Heart right ventricle (tissue), 16 donors: ENCODE measurements around the gene SUN5. TPM values are rescaled to one million over a fixed set of nuclear protein-coding genes. Genes with fewer than 3 reads are reported as not detected.

ENCODE experiments used
- ATAC-seq, 8 donors: fragments of 200-7000 bp; cut with Tn5 transposase; one replicate each; pipeline ENCODE4 v1.9.1; 2020; ENCODE audit warnings: mild to moderate bottlenecking in 8 of 8, moderate library complexity in 8 of 8, moderate number of reproducible peaks in 1 of 8
- DNase-seq, 2 donors: peaks; one replicate each; pipeline ENCODE4 v3.0.0-alpha.2; 2020
- H3K27ac ChIP-seq, 10 donors: fragments of 200-600 bp; sonication (generic) in 2 of 10; one replicate each; pipeline versions ENCODE4 v1.5.0 to v1.8.0; 2020 to 2022; ENCODE audit warnings: mild to moderate bottlenecking in 3 of 10
- H3K27me3 ChIP-seq, 7 donors: fragments of 200-600 bp; one replicate each; pipeline ENCODE4 v1.8.0; 2021 to 2022; ENCODE audit warnings: mild to moderate bottlenecking in 2 of 7
- H3K36me3 ChIP-seq, 9 donors: fragments of 200-600 bp; sonication (generic) in 1 of 9; one replicate each; pipeline versions ENCODE4 v1.5.0 to v1.8.0; 2020 to 2022; ENCODE audit warnings: mild to moderate bottlenecking in 2 of 9
- H3K4me1 ChIP-seq, 9 donors: fragments of 200-600 bp; sonication (generic) in 1 of 9; one replicate each; pipeline versions ENCODE4 v1.5.0 to v1.8.0; 2020 to 2022; ENCODE audit warnings: mild to moderate bottlenecking in 4 of 9
- H3K4me3 ChIP-seq, 10 donors: fragments of 200-600 bp; sonication (generic) in 2 of 10; one replicate each; pipeline versions ENCODE4 v1.5.0 to v1.8.0; 2020 to 2022; ENCODE audit warnings: mild to moderate bottlenecking in 7 of 10, moderate library complexity in 2 of 10
- H3K9me3 ChIP-seq, 11 donors: fragments of 200-600 bp in 10 of 11; sonication (generic) in 2 of 11; one replicate each; pipeline versions ENCODE4 v1.5.0 to v1.8.0; 2013 to 2022; ENCODE audit warnings: mild to moderate bottlenecking in 2 of 11, control low read depth in 1 of 11, moderate library complexity in 1 of 11
- CTCF ChIP-seq, 9 donors: fragments of 200-600 bp; sonication (generic) in 2 of 9; IDR thresholded peaks; one replicate each; pipeline versions ENCODE4 v1.5.0 to v1.8.0; 2021 to 2022; ENCODE audit warnings: antibody characterized with exemption in 9 of 9, mild to moderate bottlenecking in 5 of 9, moderate library complexity in 1 of 9
- WGBS, 2 donors: extraction: QIAGEN DNeasy Blood & Tissue Kit; methylation state at CpG; one replicate each; pipeline ENCODE4 v1.1.7; 2013; ENCODE audit warnings: inconsistent platforms in 1 of 2; 5-methylcytosine and 5-hydroxymethylcytosine counted together
- intact Hi-C, 10 donors: fragments of 100-400 bp; cut with DNase I; formaldehyde crosslinking; loops; one replicate each; pipeline versions ENCODE4 v1.11.1 to v1.14.2; 2022
- polyA plus RNA-seq, 2 donors: library from polyadenylated mRNA; stranded (reverse); fragments of 200-250 nt; gene quantifications; one replicate each; pipeline ENCODE4 v1.2.3, GENCODE V29; 2013
- total RNA-seq, 10 donors: library from RNA; stranded (reverse); fragmentation: NEBNext Ultra II Directional in 3 of 10; extraction: Animal tissue kit (Norgen Biotek cat#: 25700) in 3 of 10; gene quantifications; one replicate each; pipeline versions ENCODE4 v1.2.1 to v1.2.4, GENCODE V29; 2021 to 2023
- donor health status: Arrhythmogenic right ventricular cardiomyopathy.
- donor health status: ischemic (EF 13 %, LVEDD 7.1; RV severe dilation, severe dysfunction).
- donor health status: healthy with polysubstance abuse.
- donor health status: DM: no; HTN: yes; CAD: no.
- donor health status: DM: no; HTN: no; CAD: no.
- donor health status: ischemic (EF 25% LVEDD 6.9; RV normal size, moderate dysfunction).
- donor health status: ischemic (EF 25% LVEDD 5.7; RV mildly dilated, moderate dysfunction).
- donor health status: healthy.
- donor health status: DM: yes; HTN: yes; CAD: no.
- donor health status: Ischemic cardiomyopathy.
- donor health status: ischemic (EF 35%, LVEDD 5.7; RV mildly dilated, moderate dysfunction).
- donor health status: nonischemic (EF 11% LVEDD 7.7; RV severe dilation, severe dysfunction).
- donor health status: DM: yes; HTN: yes; CAD: no.
- donor health status: PGD.
- donor health status: ischemic (EF 29% LVEDD 5.4; RV normal size, mild dysfunction).
- donor health status: nonischemic (EF 23%, LVEDD 6.1; RV moderate dilation, normal function).

Gene SUN5
- total and polyA plus RNA-seq, 12 donors, result not detected

DNA sequence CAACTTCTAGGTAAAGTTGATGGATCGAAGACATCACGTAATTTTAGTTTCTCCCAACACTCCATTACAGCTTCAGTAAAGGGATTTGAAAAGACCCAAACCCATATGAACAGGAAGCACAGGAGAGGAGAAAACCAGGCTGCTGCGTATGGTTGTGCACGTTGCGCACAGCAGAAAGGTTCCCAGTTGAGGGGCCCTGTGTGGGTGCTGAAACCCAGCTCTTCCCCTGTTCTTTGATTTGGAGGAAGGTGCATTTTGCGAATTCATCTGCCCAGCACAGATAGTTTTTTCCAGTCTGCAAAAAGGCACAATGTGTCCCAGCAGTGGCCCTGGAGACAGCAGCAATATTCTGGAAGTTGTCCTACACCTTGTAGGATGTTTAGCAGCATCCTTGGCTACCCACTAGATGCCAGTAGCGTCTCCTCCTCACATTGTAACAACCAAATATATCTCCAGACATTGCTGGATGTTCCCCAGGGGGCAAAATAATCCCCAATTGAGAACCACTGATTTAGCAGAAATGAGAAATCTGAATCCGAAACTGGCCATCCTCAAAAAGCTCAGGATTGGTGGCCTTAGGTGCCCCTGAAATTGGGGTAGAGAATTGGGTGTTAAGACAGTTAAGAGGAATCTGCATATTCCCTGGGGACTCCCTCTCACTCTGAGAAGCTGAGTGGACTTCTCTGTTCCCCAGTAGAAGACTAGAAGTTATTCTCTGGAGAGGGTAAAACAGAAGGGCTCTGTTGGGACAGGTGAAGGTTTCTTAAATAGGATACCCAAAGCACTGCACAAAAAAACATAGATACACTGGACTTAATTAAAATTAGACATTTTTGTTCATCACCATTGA, 12.2 kb downstream of the SUN5 start:
- WGBS, 2 donors, result 84 to 88% methylated on average over 8 of the region's 8 CpGs
- DNase-seq, result no peak
- ATAC-seq, result no peak
- H3K4me3 ChIP-seq, result no peak overlapping the region
- no peaks in the 10 kb centered on the region for H3K36me3 ChIP-seq
- H3K4me1 ChIP-seq, result no peaks in the 10 kb centered on the region
- H3K9me3 ChIP-seq, result peaks cover 0 to 13% (median 3%) of the 10 kb centered on the region in 11 donors
- no peaks in the 10 kb centered on the region for H3K27me3 ChIP-seq
- intact Hi-C loops, result no loop called here
- no peak for TF ChIP-seq CTCF (IDR thresholded peaks at IDR 0.05)
- no peak overlapping the region for H3K27ac ChIP-seq

DNA sequence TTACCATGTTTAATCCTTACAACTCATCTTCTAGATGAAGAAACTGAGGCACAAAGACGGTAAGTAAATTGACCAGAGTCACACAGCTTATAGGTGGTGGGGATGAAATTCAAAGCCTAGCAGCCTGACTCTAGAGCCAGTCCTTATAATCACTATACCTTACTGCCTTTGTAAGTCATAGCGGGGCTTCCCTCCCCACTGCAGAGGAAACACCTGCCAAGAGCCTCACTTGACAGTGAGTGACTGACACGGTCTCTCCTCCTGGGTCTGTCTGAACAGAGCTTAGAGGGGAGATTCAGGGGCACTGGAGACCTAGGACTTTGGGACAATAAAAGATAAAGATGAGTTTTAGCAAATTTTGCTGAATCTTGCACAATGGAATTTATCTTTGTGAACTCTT, 12.8 kb downstream of the SUN5 start:
- Histone ChIP-seq H3K27ac (no peak overlapping the region), H3K9me3 (peaks cover 0 to 13% (median 3%) of the 10 kb centered on the region in 11 donors), H3K4me3 (no peak overlapping the region), H3K4me1 (no peaks in the 10 kb centered on the region), H3K27me3 (no peaks in the 10 kb centered on the region), H3K36me3 (no peaks in the 10 kb centered on the region)
- 61 to 66% methylated on average over 3 of the region's 3 CpGs for WGBS, 2 donors
- TF ChIP-seq CTCF (IDR thresholded peaks at IDR 0.05), result no peak
- intact Hi-C loops, result no loop called here
- DNase-seq, result no peak
- no peak for ATAC-seq

DNA sequence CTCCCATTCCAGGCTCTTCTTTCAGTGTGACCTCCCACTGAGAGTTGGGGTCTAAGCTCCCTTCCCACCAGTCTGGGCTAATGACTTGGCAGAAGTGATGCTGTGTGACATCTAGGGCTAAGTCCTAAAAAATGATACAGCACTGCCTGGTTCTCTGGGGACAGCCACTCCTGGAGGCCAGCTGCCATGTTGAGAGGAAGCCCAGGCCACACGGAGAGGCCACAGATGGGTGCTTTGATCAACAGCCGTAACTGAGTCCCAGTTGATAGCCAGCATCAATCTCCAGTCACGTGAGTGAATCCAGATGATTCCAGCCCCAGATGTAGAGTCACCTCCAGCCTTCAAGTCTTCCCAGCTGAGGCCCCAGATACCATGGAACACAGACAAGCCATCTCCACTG, 13.8 kb downstream of the SUN5 start:
- Histone ChIP-seq H3K27ac (no peak overlapping the region), H3K4me1 (no peaks in the 10 kb centered on the region), H3K4me3 (no peak overlapping the region), H3K9me3 (peaks cover 0 to 8% (median 2%) of the 10 kb centered on the region in 11 donors), H3K36me3 (no peaks in the 10 kb centered on the region), H3K27me3 (no peaks in the 10 kb centered on the region)
- no peak for TF ChIP-seq CTCF (IDR thresholded peaks at IDR 0.05)
- ATAC-seq (no peak), DNase-seq (no peak)
- intact Hi-C loops, result no loop called here
- WGBS, 2 donors, result 67 to 76% methylated on average over 3 of the region's 3 CpGs

DNA sequence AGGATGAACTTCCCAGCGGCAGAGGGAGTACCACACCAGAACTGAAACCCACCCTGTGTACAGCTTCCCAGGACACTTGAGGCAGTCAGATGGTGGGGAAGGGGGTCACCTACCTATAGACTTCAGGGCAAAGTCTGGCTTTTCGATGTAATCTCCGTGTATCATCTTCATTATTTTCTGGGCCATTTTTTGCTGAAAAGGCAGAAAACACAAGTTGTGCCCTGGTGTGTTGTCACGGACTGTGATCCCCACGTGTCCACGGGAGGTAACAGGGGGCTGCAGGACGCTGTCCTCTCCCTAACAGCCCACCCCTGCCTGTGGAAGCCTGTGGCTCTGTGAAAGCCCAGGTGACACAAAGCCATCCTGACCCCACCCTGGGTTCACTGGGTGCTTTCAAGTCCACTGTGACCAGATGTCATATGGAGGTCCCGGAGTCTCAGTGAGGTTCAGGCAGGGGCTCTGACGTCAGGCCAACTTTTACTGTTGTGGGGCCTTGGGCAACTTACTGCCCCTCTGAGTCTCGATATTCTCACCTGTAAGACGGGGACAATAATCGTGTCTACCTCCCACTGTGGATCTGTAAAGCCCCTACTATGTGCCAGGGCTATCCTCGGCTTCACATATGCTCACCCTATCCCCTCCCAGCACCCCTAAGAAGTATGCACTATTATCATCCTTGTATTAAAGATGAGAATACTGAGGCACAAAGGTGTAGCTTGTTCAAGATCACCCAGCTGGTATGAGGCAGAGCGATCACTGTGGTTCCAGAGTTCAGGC, 14.5 kb downstream of the SUN5 start:
- H3K27ac ChIP-seq, result no peak overlapping the region
- no peaks in the 10 kb centered on the region for H3K36me3 ChIP-seq
- H3K9me3 ChIP-seq, result peaks cover 0 to under 1% (median 0%) of the 10 kb centered on the region in 11 donors
- TF ChIP-seq CTCF (IDR thresholded peaks at IDR 0.05), result no peak
- no peak for DNase-seq
- H3K4me1 ChIP-seq, result no peaks in the 10 kb centered on the region
- 91 to 92% methylated on average over 14 of the region's 14 CpGs for WGBS, 2 donors
- ATAC-seq, result no peak
- H3K4me3 ChIP-seq, result no peak overlapping the region
- H3K27me3 ChIP-seq, result no peaks in the 10 kb centered on the region
- intact Hi-C loops, result no loop called here
